ENCODE data around the gene SLC2A13.

SLC2A13 gene

GRCh38 chr12:39937119-39937518, 168.8 kb downstream of the SLC2A13 start:
- TF ChIP-seq, protein P1, sequence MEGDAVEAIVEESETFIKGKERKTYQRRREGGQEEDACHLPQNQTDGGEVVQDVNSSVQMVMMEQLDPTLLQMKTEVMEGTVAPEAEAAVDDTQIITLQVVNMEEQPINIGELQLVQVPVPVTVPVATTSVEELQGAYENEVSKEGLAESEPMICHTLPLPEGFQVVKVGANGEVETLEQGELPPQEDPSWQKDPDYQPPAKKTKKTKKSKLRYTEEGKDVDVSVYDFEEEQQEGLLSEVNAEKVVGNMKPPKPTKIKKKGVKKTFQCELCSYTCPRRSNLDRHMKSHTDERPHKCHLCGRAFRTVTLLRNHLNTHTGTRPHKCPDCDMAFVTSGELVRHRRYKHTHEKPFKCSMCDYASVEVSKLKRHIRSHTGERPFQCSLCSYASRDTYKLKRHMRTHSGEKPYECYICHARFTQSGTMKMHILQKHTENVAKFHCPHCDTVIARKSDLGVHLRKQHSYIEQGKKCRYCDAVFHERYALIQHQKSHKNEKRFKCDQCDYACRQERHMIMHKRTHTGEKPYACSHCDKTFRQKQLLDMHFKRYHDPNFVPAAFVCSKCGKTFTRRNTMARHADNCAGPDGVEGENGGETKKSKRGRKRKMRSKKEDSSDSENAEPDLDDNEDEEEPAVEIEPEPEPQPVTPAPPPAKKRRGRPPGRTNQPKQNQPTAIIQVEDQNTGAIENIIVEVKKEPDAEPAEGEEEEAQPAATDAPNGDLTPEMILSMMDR (IDR thresholded peaks at IDR 0.05; ENCODE audit: low read depth, low read length, missing control alignments), result no peak
- DNase-seq (ENCODE audit: low read depth), result no peak
- in situ Hi-C loops (cut with HindIII; ENCODE audit: low sequenced_read_pairs), result no loop called here
- no peak overlapping the region for H3K4me3 ChIP-seq (ENCODE audit: low read depth, low read length)

GRCh38 chr12:39935839-39936238, 170.0 kb downstream of the SLC2A13 start:
- in situ Hi-C loops (cut with HindIII; ENCODE audit: low sequenced_read_pairs), result no loop called here
- DNase-seq (ENCODE audit: low read depth), result no peak
- no peak overlapping the region for H3K4me3 ChIP-seq (ENCODE audit: low read depth, low read length)
- TF ChIP-seq, protein P1 (IDR thresholded peaks at IDR 0.05; ENCODE audit: low read depth, low read length, missing control alignments), result no peak

- TF ChIP-seq, protein P1 (IDR thresholded peaks at IDR 0.05; ENCODE audit: low read depth, low read length, missing control alignments), result no peak
- in situ Hi-C loops (cut with HindIII; ENCODE audit: low sequenced_read_pairs), result no loop called here
- DNase-seq (ENCODE audit: low read depth), result no peak
- no peak overlapping the region for H3K4me3 ChIP-seq (ENCODE audit: low read depth, low read length)
Observed at GRCh38 chr12:39935275-39935674, 170.6 kb downstream of the SLC2A13 start.

GRCh38 chr12:39931857-39932256, 174.0 kb downstream of the SLC2A13 start:
- TF ChIP-seq, protein P1 (IDR thresholded peaks at IDR 0.05; ENCODE audit: low read depth, low read length, missing control alignments), result no peak
- no peak overlapping the region for H3K4me3 ChIP-seq (ENCODE audit: low read depth, low read length)
- no peak for DNase-seq (ENCODE audit: low read depth)
- in situ Hi-C loops (cut with HindIII; ENCODE audit: low sequenced_read_pairs), result no loop called here

DNA sequence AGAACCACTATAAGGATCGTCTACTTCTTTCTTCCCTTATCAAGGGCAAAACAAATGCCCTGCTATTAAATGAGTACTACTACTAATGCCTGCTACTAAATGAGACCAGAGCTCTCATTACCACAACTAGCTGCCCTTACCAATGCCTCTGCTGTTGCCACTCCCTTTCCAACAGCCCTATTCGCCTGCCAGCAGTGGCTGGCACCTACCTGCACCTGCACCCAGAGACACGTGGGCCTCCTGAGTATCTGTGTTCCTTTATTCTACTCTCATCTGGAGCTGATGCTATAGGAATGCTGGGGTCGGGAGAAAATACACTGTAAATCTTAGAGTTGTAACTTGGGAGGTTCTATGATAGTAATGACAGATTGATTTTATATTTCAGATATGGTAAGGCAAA, 174.7 kb downstream of the SLC2A13 start:
- TF ChIP-seq, protein P1 (IDR thresholded peaks at IDR 0.05; ENCODE audit: low read depth, low read length, missing control alignments), result no peak
- in situ Hi-C loops (cut with HindIII; ENCODE audit: low sequenced_read_pairs), result no loop called here
- no peak for DNase-seq (ENCODE audit: low read depth)
- no peak overlapping the region for H3K4me3 ChIP-seq (ENCODE audit: low read depth, low read length)

DNA sequence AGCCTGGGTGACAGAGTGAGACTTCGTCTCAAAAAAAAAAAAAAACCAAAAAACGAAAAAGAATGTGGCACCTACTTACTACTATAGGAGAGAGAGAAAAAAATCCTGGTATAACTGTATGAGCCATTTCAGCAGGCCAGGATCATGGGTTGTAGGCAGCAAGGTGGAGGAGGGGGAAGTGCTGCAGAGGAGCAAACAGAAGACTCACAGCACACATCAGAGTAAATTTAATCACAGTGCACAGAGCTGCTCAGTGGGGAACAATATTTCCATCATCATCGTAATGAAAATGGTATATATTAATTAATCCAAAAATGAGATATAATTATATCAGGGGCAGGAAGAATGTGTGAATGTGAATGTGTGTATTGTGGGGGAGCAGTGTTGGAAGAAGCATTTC, 175.8 kb downstream of the SLC2A13 start:
- TF ChIP-seq, protein P1 (IDR thresholded peaks at IDR 0.05; ENCODE audit: low read depth, low read length, missing control alignments), result no peak
- in situ Hi-C loops (cut with HindIII; ENCODE audit: low sequenced_read_pairs), result no loop called here
- H3K4me3 ChIP-seq (ENCODE audit: low read depth, low read length), result no peak overlapping the region
- DNase-seq (ENCODE audit: low read depth), result no peak

All from astrocyte of the cerebellum (primary cell).